Heart left ventricle (tissue), 16 donors: ENCODE data around the gene MB. TPM values are rescaled to one million over a fixed set of nuclear protein-coding genes. Genes with fewer than 3 reads are reported as not detected.
A peak's percentile ranks its signal among the peaks of the same experiment; 100 is the strongest.

Source experiments
- ATAC-seq, 4 donors: fragments of 200-7000 bp; cut with Tn5 transposase; one replicate each; pipeline ENCODE4 v1.9.1; 2020 to 2022; ENCODE audit warnings: moderate library complexity in 4 of 4, mild to moderate bottlenecking in 3 of 4, moderate number of reproducible peaks in 1 of 4
- DNase-seq, 5 donors: peaks; one replicate each; pipeline ENCODE4 v3.0.0-alpha.2; 2020
- H3K27ac ChIP-seq, 12 donors: fragments of 200-600 bp; sonication (generic) in 4 of 12; one replicate each; pipeline versions ENCODE4 v1.5.0 to v1.8.0; 2016 to 2022; ENCODE audit warnings: mild to moderate bottlenecking in 2 of 12
- H3K27me3 ChIP-seq, 9 donors: fragments of 200-600 bp; sonication (generic) in 2 of 9; one replicate each; pipeline versions ENCODE4 v1.5.1 to v1.8.0; 2016 to 2022; ENCODE audit warnings: mild to moderate bottlenecking in 3 of 9
- H3K36me3 ChIP-seq, 9 donors: fragments of 200-600 bp; sonication (generic) in 2 of 9; one replicate each; pipeline versions ENCODE4 v1.5.0 to v1.8.0; 2018 to 2022; ENCODE audit warnings: mild to moderate bottlenecking in 2 of 9
- H3K4me1 ChIP-seq, 12 donors: fragments of 200-600 bp; sonication (generic) in 4 of 12; one replicate each; pipeline versions ENCODE4 v1.5.0 to v1.8.0; 2016 to 2022; ENCODE audit warnings: mild to moderate bottlenecking in 3 of 12
- H3K4me3 ChIP-seq, 12 donors: fragments of 200-600 bp; sonication (generic) in 4 of 12; one replicate each; pipeline versions ENCODE4 v1.5.0 to v1.8.0; 2017 to 2022; ENCODE audit warnings: mild to moderate bottlenecking in 9 of 12, moderate library complexity in 4 of 12
- H3K9me3 ChIP-seq, 12 donors: fragments of 200-600 bp; sonication (generic) in 4 of 12; one replicate each; pipeline versions ENCODE4 v1.5.0 to v1.8.0; 2016 to 2022; ENCODE audit warnings: mild to moderate bottlenecking in 1 of 12
- CTCF ChIP-seq, 12 donors: fragments of 200-600 bp; sonication (generic) in 4 of 12; IDR thresholded peaks; one replicate each; pipeline versions ENCODE4 v1.5.0 to v1.8.0; 2018 to 2022; ENCODE audit warnings: antibody characterized with exemption in 12 of 12, mild to moderate bottlenecking in 5 of 12
- POLR2A ChIP-seq, 2 donors: fragments of 450-650 bp; IDR thresholded peaks; one replicate each; pipeline ENCODE4 v1.6.1; 2017; ENCODE audit warnings: antibody characterized with exemption in 2 of 2, mild to moderate bottlenecking in 2 of 2, moderate library complexity in 2 of 2
- whole genome bisulfite sequencing, 4 donors: extraction: QIAGEN DNeasy Blood & Tissue Kit in 2 of 4; methylation state at CpG; one replicate each; pipeline versions ENCODE4 v1.1.5 to v1.1.7; 2013 to 2018; 5-methylcytosine and 5-hydroxymethylcytosine counted together
- intact Hi-C, 10 donors: fragments of 100-400 bp; cut with DNase I; formaldehyde crosslinking; loops; one replicate each; pipeline versions ENCODE4 v1.11.1 to v1.14.2; 2022
- polyA plus RNA-seq, 2 donors: library from polyadenylated mRNA; stranded (reverse); fragments of 200-250 nt; gene quantifications; one replicate each; pipeline ENCODE4 v1.2.3, GENCODE V29; 2013
- total RNA-seq, 9 donors: library from RNA; depleted of rRNA in 2 of 9; stranded (reverse); fragments of >200 nt in 2 of 9; fragmentation: NEBNext Ultra II Directional in 3 of 9; extraction: Animal tissue kit (Norgen Biotek cat#: 25700) in 3 of 9; gene quantifications; one replicate each; pipeline versions ENCODE4 v1.1.0 to v1.2.4, GENCODE V29; 2016 to 2023
- donor health status: ischemic (EF 13 %, LVEDD 7.1; RV severe dilation, severe dysfunction).
- donor health status: healthy with polysubstance abuse.
- donor health status: DM: no; HTN: yes; CAD: no.
- donor health status: DM: no; HTN: no; CAD: no.
- donor health status: ischemic (EF 25% LVEDD 6.9; RV normal size, moderate dysfunction).
- donor health status: ischemic (EF 25% LVEDD 5.7; RV mildly dilated, moderate dysfunction).
- donor health status: healthy.
- donor health status: DM: yes; HTN: yes; CAD: no.
- donor health status: ischemic (EF 35%, LVEDD 5.7; RV mildly dilated, moderate dysfunction).
- donor health status: nonischemic (EF 11% LVEDD 7.7; RV severe dilation, severe dysfunction).
- donor health status: DM: yes; HTN: yes; CAD: no.
- donor health status: PGD.
- donor health status: ischemic (EF 29% LVEDD 5.4; RV normal size, mild dysfunction).
- donor health status: nonischemic (EF 23%, LVEDD 6.1; RV moderate dilation, normal function).

The MB gene
- total and polyA plus RNA-seq, 11 donors, result 6,181 to 16,840 (median 13,341) TPM

GRCh38 chr22:35569916-35570315 is 47.2 kb downstream of the MB start:
- ATAC-seq, result no peak
- 91 to 98% (median 94%) methylated on average over 13 of the region's 13 CpGs for WGBS, 4 donors
- intact Hi-C loops, result no loop called here
- Histone ChIP-seq H3K36me3 (no peaks in the 10 kb centered on the region), H3K9me3 (no peaks in the 10 kb centered on the region), H3K4me3 (no peak overlapping the region), H3K27me3 (peaks cover 0 to 3% (median 0%) of the 10 kb centered on the region in 9 donors), H3K27ac (no peak overlapping the region), H3K4me1 (peaks cover 0 to 33% (median 6%) of the 10 kb centered on the region in 12 donors)
- TF ChIP-seq POLR2A (IDR thresholded peaks at IDR 0.05), result no peak
- TF ChIP-seq CTCF (IDR thresholded peaks at IDR 0.05), result no peak
- no peak for DNase-seq

GRCh38 chr22:35568751-35569739 is 48.1 kb downstream of the MB start:
- 58 to 67% (median 61%) methylated on average over 17 of the region's 17 CpGs for WGBS, 4 donors
- Histone ChIP-seq H3K4me1 (peaks cover 0 to 40% (median 15%) of the 10 kb centered on the region in 12 donors), H3K27me3 (peaks cover 0 to 3% (median 0%) of the 10 kb centered on the region in 9 donors), H3K36me3 (no peaks in the 10 kb centered on the region), H3K9me3 (no peaks in the 10 kb centered on the region), H3K4me3 (no peak overlapping the region), H3K27ac (no peak overlapping the region)
- peak in 3 of 4 donors; percentile 11 to 37 (median 30) for ATAC-seq
- DNase-seq, result peak in 1 of 5 donors; percentile 26
- intact Hi-C loops, result no loop called here
- TF ChIP-seq CTCF (IDR thresholded peaks at IDR 0.05), result no peak
- no peak for TF ChIP-seq POLR2A (IDR thresholded peaks at IDR 0.05)

- no peak for TF ChIP-seq CTCF (IDR thresholded peaks at IDR 0.05)
- no peak for TF ChIP-seq POLR2A (IDR thresholded peaks at IDR 0.05)
- Histone ChIP-seq H3K27ac (peak overlapping the region in 4 of 12 donors; percentile 4 to 52 (median 34)), H3K4me1 (peaks cover 0 to 47% (median 19%) of the 10 kb centered on the region in 12 donors), H3K27me3 (peaks cover 0 to 3% (median 0%) of the 10 kb centered on the region in 9 donors), H3K4me3 (no peak overlapping the region), H3K9me3 (no peaks in the 10 kb centered on the region), H3K36me3 (no peaks in the 10 kb centered on the region)
- 54 to 77% (median 62%) methylated on average over 23 of the region's 23 CpGs for WGBS, 4 donors
- intact Hi-C loops, result no loop called here
- DNase-seq, result peak; percentile 60 to 83 (median 67)
- ATAC-seq, result peak in 3 of 4 donors; percentile 26 to 62 (median 34)
Observed at GRCh38 chr22:35567351-35568141, 49.6 kb downstream of the MB start.
